Subcutaneous adipose tissue (tissue), 4 donors: ENCODE results near the gene MAS1L. TPM values are rescaled to one million over a fixed set of nuclear protein-coding genes. Genes with fewer than 3 reads are reported as not detected.

ENCODE experiments used
- total RNA-seq, 4 donors: library from RNA; depleted of rRNA; stranded (reverse); fragments of >200 nt; gene quantifications; one replicate each; pipeline ENCODE4 v1.1.0, GENCODE V29; 2016
- TF ChIP-seq, protein P1 (sequence below): fragments of 450-650 bp; IDR thresholded peaks from one replicate; pipeline ENCODE4 v1.5.1; 2016; ENCODE audit warnings: low read depth, mild to moderate bottlenecking, control low read depth, antibody characterized with exemption, moderate library complexity

MAS1L gene
- total RNA-seq, 4 donors from 2014 or later = not detected

DNA sequence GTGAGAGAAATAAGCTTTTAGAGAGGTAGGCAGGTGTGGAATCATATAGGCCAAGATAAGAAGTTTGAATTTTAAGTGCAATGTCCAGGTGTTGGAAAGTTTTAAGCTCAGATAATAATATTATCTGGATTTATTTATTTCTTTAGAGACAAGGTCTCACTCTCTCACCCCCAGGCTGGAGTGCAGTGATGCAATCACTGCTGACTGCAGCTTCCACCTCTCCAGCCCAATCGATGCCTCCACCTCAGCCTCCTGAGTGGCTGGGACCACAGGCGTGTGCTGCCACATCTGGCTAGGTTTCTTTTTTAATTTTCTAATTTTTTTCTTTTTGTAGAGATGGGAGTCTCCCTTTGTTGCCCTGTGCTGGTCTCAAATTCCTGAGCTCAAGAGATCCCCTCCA lies 5.5 kb upstream of the MAS1L start:
- TF ChIP-seq, protein P1, sequence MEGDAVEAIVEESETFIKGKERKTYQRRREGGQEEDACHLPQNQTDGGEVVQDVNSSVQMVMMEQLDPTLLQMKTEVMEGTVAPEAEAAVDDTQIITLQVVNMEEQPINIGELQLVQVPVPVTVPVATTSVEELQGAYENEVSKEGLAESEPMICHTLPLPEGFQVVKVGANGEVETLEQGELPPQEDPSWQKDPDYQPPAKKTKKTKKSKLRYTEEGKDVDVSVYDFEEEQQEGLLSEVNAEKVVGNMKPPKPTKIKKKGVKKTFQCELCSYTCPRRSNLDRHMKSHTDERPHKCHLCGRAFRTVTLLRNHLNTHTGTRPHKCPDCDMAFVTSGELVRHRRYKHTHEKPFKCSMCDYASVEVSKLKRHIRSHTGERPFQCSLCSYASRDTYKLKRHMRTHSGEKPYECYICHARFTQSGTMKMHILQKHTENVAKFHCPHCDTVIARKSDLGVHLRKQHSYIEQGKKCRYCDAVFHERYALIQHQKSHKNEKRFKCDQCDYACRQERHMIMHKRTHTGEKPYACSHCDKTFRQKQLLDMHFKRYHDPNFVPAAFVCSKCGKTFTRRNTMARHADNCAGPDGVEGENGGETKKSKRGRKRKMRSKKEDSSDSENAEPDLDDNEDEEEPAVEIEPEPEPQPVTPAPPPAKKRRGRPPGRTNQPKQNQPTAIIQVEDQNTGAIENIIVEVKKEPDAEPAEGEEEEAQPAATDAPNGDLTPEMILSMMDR = no peak

DNA sequence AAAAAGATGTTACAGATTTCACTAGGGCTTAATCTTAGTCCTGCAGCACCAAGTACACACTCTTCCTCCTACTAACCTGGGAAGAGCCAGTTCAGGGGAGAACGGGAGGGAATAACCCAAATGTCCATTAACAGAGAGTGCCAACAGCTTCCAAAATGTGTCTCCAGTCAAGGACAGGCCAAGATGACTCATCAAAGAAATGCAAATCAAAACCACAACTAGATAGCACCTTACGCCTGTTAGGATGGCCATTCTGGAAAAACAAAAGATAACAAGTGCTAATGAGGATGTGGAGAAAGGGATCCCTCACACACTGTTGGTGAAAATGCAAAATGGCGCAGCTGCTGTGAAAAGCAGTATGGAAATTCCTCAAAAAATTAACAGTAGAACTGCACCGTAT lies 3.8 kb upstream of the MAS1L start:
- TF ChIP-seq, protein P1 = no peak

DNA sequence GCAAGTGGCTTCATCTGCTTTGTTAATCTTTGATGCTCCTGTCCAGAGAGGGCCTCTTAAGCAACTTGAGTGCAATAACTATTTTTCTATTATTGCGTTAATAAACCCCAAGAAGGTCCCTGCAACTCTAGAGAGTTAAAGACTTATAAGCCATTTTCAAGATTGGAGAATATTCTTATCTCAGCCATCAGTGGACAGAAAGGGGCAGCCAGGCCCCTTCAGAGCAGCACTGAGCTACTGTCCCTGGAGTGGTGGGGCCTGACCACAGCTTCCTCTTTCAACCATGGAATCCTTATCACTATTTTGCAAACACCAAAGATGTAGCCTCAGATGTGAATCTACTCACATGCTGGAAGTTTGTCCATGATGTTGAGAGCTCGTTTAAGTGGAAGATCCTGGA lies 2.8 kb upstream of the MAS1L start:
- TF ChIP-seq, protein P1 = no peak

DNA sequence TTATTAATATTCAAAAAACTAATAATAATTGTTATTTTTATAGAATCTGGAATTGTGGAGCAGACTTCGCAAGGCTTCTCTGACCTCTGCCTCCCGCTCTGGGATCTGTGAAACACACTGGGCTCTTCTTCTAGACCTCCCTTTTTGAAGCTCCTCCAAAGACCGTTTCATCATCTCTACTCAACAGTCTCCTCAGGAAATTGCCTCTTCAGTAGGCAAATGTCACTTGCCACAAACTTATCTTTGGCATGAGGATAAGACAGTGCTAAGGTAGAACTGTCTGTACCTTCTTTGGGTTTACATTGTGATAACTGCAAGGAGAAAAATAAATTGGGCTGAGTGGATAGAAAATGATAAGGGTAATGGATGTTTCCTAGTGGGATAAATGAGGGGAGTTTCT lies 2.3 kb upstream of the MAS1L start:
- TF ChIP-seq, protein P1 = no peak

DNA sequence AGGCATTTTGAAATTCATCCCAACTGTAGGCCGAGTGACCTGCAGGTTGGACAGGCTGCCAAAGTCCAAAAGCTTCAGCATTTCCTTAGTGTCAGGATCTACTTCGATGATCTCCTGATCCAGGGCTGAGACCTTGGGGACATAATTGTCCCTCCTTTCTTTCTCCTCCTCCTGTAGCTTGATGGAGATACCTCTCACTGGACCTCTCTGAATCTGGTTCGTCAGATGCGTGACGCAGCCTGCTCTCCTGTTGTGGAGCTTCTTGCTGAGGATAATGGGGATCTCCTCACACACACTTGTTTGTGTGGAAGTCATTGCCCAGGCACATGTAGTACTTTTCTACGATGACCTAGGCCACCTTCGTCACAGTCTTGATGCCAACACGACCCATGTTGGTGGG lies 1.5 kb upstream of the MAS1L start:
- TF ChIP-seq, protein P1 = no peak

DNA sequence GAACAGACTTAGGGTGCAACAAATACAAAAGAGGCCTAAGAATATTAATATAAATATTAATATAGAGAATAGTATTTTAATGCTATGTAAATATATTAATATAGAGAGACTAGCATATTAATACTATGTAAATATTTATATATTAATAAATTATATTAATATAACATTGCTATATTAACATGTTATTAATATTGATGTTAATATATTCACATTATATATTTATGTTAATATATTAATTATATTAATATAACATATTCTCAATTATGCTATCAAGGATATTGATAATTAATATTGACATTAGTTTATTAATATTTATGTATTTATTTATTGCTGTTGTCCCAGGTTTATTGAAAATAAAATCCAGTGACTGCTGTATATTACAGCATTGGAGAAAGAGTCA lies 1.1 kb upstream of the MAS1L start:
- TF ChIP-seq, protein P1 = no peak

DNA sequence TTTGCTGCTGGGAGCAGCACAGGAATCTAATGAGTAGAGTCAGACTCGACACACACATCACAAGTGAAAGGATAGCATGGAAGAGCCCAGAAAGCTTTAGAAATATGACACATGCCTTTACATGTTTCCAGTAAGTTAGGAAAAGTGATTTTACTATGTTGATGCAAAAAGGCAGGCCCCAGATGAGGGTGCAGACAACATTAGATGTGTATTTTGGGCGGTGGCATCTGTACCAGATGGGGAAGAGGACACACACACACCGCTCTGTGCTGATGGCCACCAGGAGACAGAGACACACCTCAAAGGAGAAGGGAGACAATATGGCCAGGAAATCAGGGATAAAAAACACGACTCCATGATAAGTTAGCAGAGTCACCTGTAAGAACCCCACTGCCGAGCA lies 625 bp downstream of the MAS1L start:
- TF ChIP-seq, protein P1 = no peak
